H1 (cell line): Measurements from ENCODE around the gene TMPRSS15. TPM values are rescaled to one million over a fixed set of nuclear protein-coding genes. Genes with fewer than 3 reads are reported as not detected.

Experiments used
- CTCF ChIA-PET: fragments of 300-600 bp; sonication (Branson Sonifier 250); formaldehyde crosslinking; loops from one replicate; lab custom pipeline; 2021; ENCODE audit not compliant: partially characterized antibody; lab: Charles Lee
- POLR2A ChIA-PET: fragments of 300-600 bp; sonication (Branson Sonifier 250); formaldehyde crosslinking; loops from one replicate; lab custom pipeline; 2021; ENCODE audit warnings: inconsistent platforms; ENCODE audit not compliant: partially characterized antibody; lab: Charles Lee
- DNase-seq, 2 experiments: peaks; one replicate each; pipeline versions ENCODE4 v3.0.0 to v3.0.0-alpha.2; 2010 to 2022; ENCODE audit warnings: low spot score in 2 of 2, low read depth in 1 of 2, mixed read lengths in 1 of 2
- FAIRE-seq: peaks from 2 replicates; lab custom pipeline; 2011; peaks lifted over from hg19 to GRCh38; lab: Jason Lieb, UNC
- H2AFZ ChIP-seq: 2 replicates; pipeline ENCODE4 v1.8.1; 2012; ENCODE audit warnings: low read length, inconsistent platforms
- H2AK5ac ChIP-seq: 2 replicates; pipeline ENCODE4 v1.6.1; 2013; ENCODE audit warnings: low read depth, low read length
- H2BK120ac ChIP-seq: replicated peaks from 2 replicates; pipeline ENCODE3; 2013; ENCODE audit warnings: low read depth, low read length, inconsistent platforms
- H2BK12ac ChIP-seq: 2 replicates; pipeline ENCODE4 v1.6.1; 2013; ENCODE audit warnings: low read depth, low read length
- H2BK15ac ChIP-seq: 2 replicates; pipeline ENCODE4 v1.6.1; 2013; ENCODE audit warnings: low read length
- H2BK20ac ChIP-seq: 2 replicates; pipeline ENCODE4 v1.6.1; 2013; ENCODE audit warnings: low read length
- H2BK5ac ChIP-seq: 2 replicates; pipeline ENCODE4 v1.6.1; 2013; ENCODE audit warnings: low read depth, low read length
- H3K14ac ChIP-seq: 2 replicates; pipeline ENCODE4 v1.6.1; 2013; ENCODE audit warnings: inconsistent platforms; ENCODE audit not compliant: insufficient read length
- H3K18ac ChIP-seq: 2 replicates; pipeline ENCODE4 v1.6.1; 2013; ENCODE audit warnings: low read length; ENCODE audit errors: extremely low read depth
- H3K23ac ChIP-seq: 2 replicates; pipeline ENCODE4 v1.6.1; 2013; ENCODE audit warnings: inconsistent platforms; ENCODE audit not compliant: insufficient read length
- H3K23me2 ChIP-seq: 2 replicates; pipeline ENCODE4 v1.6.1; 2013; ENCODE audit warnings: low read depth, low read length
- H3K27ac ChIP-seq: 2 replicates; pipeline ENCODE4 v1.6.1; 2011; ENCODE audit warnings: low read depth, low read length, inconsistent platforms
- H3K27me3 ChIP-seq, 4 experiments: replicated peaks in 1 of 4; 1 replicate in 1 of 4; 2 replicates in 3 of 4; pipeline versions ENCODE4 v1.6.1 to v1.8.1; 2011 to 2013; ENCODE audit warnings: low read length in 3 of 4, mild to moderate bottlenecking in 3 of 4, inconsistent platforms in 2 of 4, mixed read lengths in 2 of 4, moderate library complexity in 1 of 4; ENCODE audit not compliant: control insufficient read depth in 3 of 4, insufficient read depth in 3 of 4; ENCODE audit errors: extremely low read depth in 1 of 4
- H3K36me3 ChIP-seq, 4 experiments: 2 replicates each; pipeline versions ENCODE4 v1.6.1 to v1.8.1; 2011 to 2013; ENCODE audit warnings: mild to moderate bottlenecking in 4 of 4, low read length in 3 of 4, moderate library complexity in 2 of 4, control low read depth in 1 of 4, inconsistent platforms in 1 of 4; ENCODE audit not compliant: insufficient read depth in 4 of 4, control insufficient read depth in 2 of 4
- H3K4ac ChIP-seq: replicated peaks from 2 replicates; pipeline ENCODE3; 2013; ENCODE audit warnings: low read length, low read depth, mixed read lengths, inconsistent platforms; ENCODE audit not compliant: insufficient read length
- H3K4me1 ChIP-seq, 4 experiments: replicated peaks in 1 of 4; 1 replicate in 1 of 4; 2 replicates in 3 of 4; pipeline versions ENCODE4 v1.6.1 to v1.8.1; 2011 to 2013; ENCODE audit warnings: low read length in 3 of 4, inconsistent platforms in 2 of 4, mixed read lengths in 1 of 4; ENCODE audit not compliant: insufficient read depth in 4 of 4, control insufficient read depth in 3 of 4
- H3K4me2 ChIP-seq, 2 experiments: 2 replicates each; pipeline versions ENCODE4 v1.6.1 to v1.8.1; 2011 to 2013; ENCODE audit warnings: low read depth in 2 of 2, low read length in 2 of 2, control low read depth in 1 of 2, inconsistent platforms in 1 of 2, mild to moderate bottlenecking in 1 of 2; ENCODE audit not compliant: insufficient read depth in 1 of 2
- H3K4me3 ChIP-seq, 4 experiments: fragments of 200-600, 300-600 bp in 1 of 4; sonication (generic), shearing (Covaris generic), sonication (Bioruptor Twin) in 1 of 4; 2 replicates each; pipeline versions ENCODE4 v1.5.1 to v1.8.1; 2011 to 2016; ENCODE audit warnings: low read length in 4 of 4, low read depth in 3 of 4, control low read depth in 2 of 4, inconsistent platforms in 2 of 4, mild to moderate bottlenecking in 2 of 4, mixed read lengths in 1 of 4, moderate library complexity in 1 of 4; ENCODE audit not compliant: insufficient read depth in 2 of 4; ENCODE audit errors: extremely low read depth in 1 of 4
- H3K56ac ChIP-seq: replicated peaks from 2 replicates; pipeline ENCODE3; 2013; ENCODE audit warnings: low read depth, mild to moderate bottlenecking, mixed read lengths, low read length, inconsistent platforms; ENCODE audit not compliant: insufficient read length
- H3K79me1 ChIP-seq: 2 replicates; pipeline ENCODE4 v1.6.1; 2013; ENCODE audit warnings: low read depth, low read length, control low read depth
- H3K79me2 ChIP-seq, 2 experiments: 2 replicates each; pipeline versions ENCODE4 v1.6.1 to v1.8.1; 2012 to 2013; ENCODE audit warnings: low read length in 2 of 2, mild to moderate bottlenecking in 2 of 2, inconsistent platforms in 1 of 2; ENCODE audit not compliant: insufficient read depth in 2 of 2, control insufficient read depth in 1 of 2
- H3K9ac ChIP-seq, 4 experiments: replicated peaks in 1 of 4; 1 replicate in 1 of 4; 2 replicates in 3 of 4; pipeline versions ENCODE4 v1.6.1 to v1.8.1; 2011 to 2013; ENCODE audit warnings: low read depth in 3 of 4, low read length in 3 of 4, control low read depth in 2 of 4, mild to moderate bottlenecking in 2 of 4, moderate library complexity in 2 of 4, inconsistent platforms in 1 of 4; ENCODE audit errors: extremely low read depth in 1 of 4
- H3K9me3 ChIP-seq, 2 experiments: 2 replicates each; pipeline versions ENCODE4 v1.6.1 to v1.8.1; 2012 to 2013; ENCODE audit warnings: mild to moderate bottlenecking in 2 of 2, moderate library complexity in 2 of 2, control low read depth in 1 of 2, inconsistent platforms in 1 of 2, low read depth in 1 of 2, low read length in 1 of 2, mixed read lengths in 1 of 2; ENCODE audit not compliant: insufficient read depth in 2 of 2
- H4K20me1 ChIP-seq, 2 experiments: replicated peaks in 1 of 2; 2 replicates each; pipeline versions ENCODE3 to v1.8.1; 2011 to 2013; ENCODE audit warnings: inconsistent platforms in 2 of 2, low read length in 2 of 2, mild to moderate bottlenecking in 1 of 2; ENCODE audit not compliant: insufficient read depth in 2 of 2, control insufficient read depth in 1 of 2
- H4K5ac ChIP-seq: 2 replicates; pipeline ENCODE4 v1.6.1; 2013; ENCODE audit warnings: low read length, low read depth, mixed read lengths, inconsistent platforms; ENCODE audit not compliant: insufficient read length
- H4K8ac ChIP-seq: 2 replicates; pipeline ENCODE4 v1.8.0; 2013; ENCODE audit warnings: mild to moderate bottlenecking, moderate library complexity, low read length, inconsistent platforms; ENCODE audit not compliant: insufficient read depth; ENCODE audit errors: extremely low read depth
- H4K91ac ChIP-seq: replicated peaks from 2 replicates; pipeline ENCODE3; 2013; ENCODE audit warnings: low read length, mixed read lengths, inconsistent platforms; ENCODE audit not compliant: insufficient read length
- ATF2 ChIP-seq: IDR thresholded peaks from 2 replicates; pipeline ENCODE4 v1.6.1; 2012; ENCODE audit warnings: low read length, inconsistent platforms
- BCL11A ChIP-seq, 2 experiments: IDR thresholded peaks; one replicate each; pipeline ENCODE4 v1.6.1; 2011; ENCODE audit warnings: low read depth in 2 of 2, low read length in 2 of 2, mild to moderate bottlenecking in 2 of 2
- CHD1 ChIP-seq: IDR thresholded peaks from 2 replicates; pipeline ENCODE4 v1.6.1; 2012; ENCODE audit warnings: low read depth, low read length, improper control_type of control experiment
- CHD2 ChIP-seq: IDR thresholded peaks from 2 replicates; pipeline ENCODE4 v1.6.1; 2012; ENCODE audit warnings: low read length, improper control_type of control experiment
- GABPA ChIP-seq: IDR thresholded peaks from 2 replicates; pipeline ENCODE4 v1.6.1; 2011; ENCODE audit warnings: mild to moderate bottlenecking, low read length, moderate library complexity, borderline replicate concordance; ENCODE audit not compliant: insufficient read depth
- NRF1 ChIP-seq: IDR thresholded peaks from 2 replicates; pipeline ENCODE4 v1.6.1; 2011; ENCODE audit warnings: mild to moderate bottlenecking, low read depth, low read length, improper control_type of control experiment
- SP1 ChIP-seq: IDR thresholded peaks from 2 replicates; pipeline ENCODE4 v1.6.1; 2011; ENCODE audit warnings: low read depth, low read length
- SP2 ChIP-seq: IDR thresholded peaks from 2 replicates; pipeline ENCODE4 v1.6.1; 2012; ENCODE audit warnings: mild to moderate bottlenecking, low read length, inconsistent platforms
- SUZ12 ChIP-seq: fragments of 200-600 bp; sonication (generic); IDR thresholded peaks from 2 replicates; pipeline ENCODE4 v1.6.1; 2012; ENCODE audit warnings: mild to moderate bottlenecking, inconsistent platforms, low read length, moderate library complexity, mixed read lengths
- TBP ChIP-seq: IDR thresholded peaks from 2 replicates; pipeline ENCODE4 v1.6.1; 2011; ENCODE audit warnings: low read depth, low read length, improper control_type of control experiment
- TCF12 ChIP-seq: IDR thresholded peaks from 2 replicates; pipeline ENCODE4 v1.6.1; 2011; ENCODE audit warnings: low read depth, mild to moderate bottlenecking, low read length
- TEAD4 ChIP-seq: IDR thresholded peaks from 2 replicates; pipeline ENCODE4 v1.6.1; 2012; ENCODE audit warnings: low read depth, low read length, inconsistent platforms, mixed read lengths
- YY1 ChIP-seq: IDR thresholded peaks from 2 replicates; pipeline ENCODE4 v1.6.1; 2011; ENCODE audit warnings: low read depth, mild to moderate bottlenecking, low read length
- WGBS, 2 experiments: shearing (Covaris generic) in 1 of 2; methylation state at CpG; one replicate each; pipeline versions ENCODE4 v1.1.6 to v1.1.7; 2013 to 2015; ENCODE audit warnings: low lambda C conversion rate in 2 of 2, mixed read lengths in 2 of 2, inconsistent platforms in 1 of 2, low coverage in 1 of 2, missing lambda C conversion rate in 1 of 2; ENCODE audit not compliant: insufficient replicate concordance in 2 of 2, insufficient coverage in 1 of 2, insufficient read length in 1 of 2; ENCODE audit errors: extremely low coverage in 1 of 2, missing lambda C conversion rate in 1 of 2; 5-methylcytosine and 5-hydroxymethylcytosine counted together
- polyA plus RNA-seq, 7 experiments: library from polyadenylated mRNA; depleted of rRNA in 3 of 7; stranded (reverse) in 5 of 7; unstranded in 2 of 7; fragments of >200 nt in 5 of 7; fragments of 200-250 nt in 2 of 7; gene quantifications; 1 replicate in 5 of 7; 2 replicates in 1 of 7; 4 replicates in 1 of 7; pipeline versions ENCODE4 v1.2.1 to v1.2.3, GENCODE V29; 2011 to 2013; ENCODE audit warnings: missing spikeins in 2 of 7, mixed read lengths in 2 of 7
- total RNA-seq: library from RNA; stranded (reverse); fragmentation: NEBNext Ultra II Directional; extraction: Animal tissue kit (Norgen Biotek cat#: 25700); gene quantifications from 2 replicates; pipeline ENCODE4 v1.2.1, GENCODE V29; 2021

The TMPRSS15 gene
- total and polyA plus RNA-seq, 2 of the 8 experiments (the other 6 are each of a cell fraction or from before 2014, with no cell fraction given) = not detected

GRCh38 chr21:18267496-18267895 lies 136.1 kb downstream of the TMPRSS15 start:
- H3K18ac ChIP-seq = no peak overlapping the region
- no peak overlapping the region for H3K27ac ChIP-seq
- H3K9ac ChIP-seq = no peak overlapping the region
- H3K56ac ChIP-seq = no peak overlapping the region
- no peaks in the 10 kb centered on the region for H3K9me3 ChIP-seq
- no peaks in the 10 kb centered on the region for H3K36me3 ChIP-seq
- DNase-seq (no peak), FAIRE-seq (no peak)
- H2BK20ac ChIP-seq = no peak overlapping the region
- no peak overlapping the region for H2BK15ac ChIP-seq
- H3K14ac ChIP-seq = no peak overlapping the region
- no peak overlapping the region for H3K4me2 ChIP-seq
- no peaks in the 10 kb centered on the region for H3K23me2 ChIP-seq
- H3K79me1 ChIP-seq = no peaks in the 10 kb centered on the region
- H3K23ac ChIP-seq = no peak overlapping the region
- WGBS, 2 experiments = 90% methylated on average over 1 of the region's 1 CpG; no CpG with 5 or more reads in 1 of the 2 experiments
- no peak overlapping the region for H2BK12ac ChIP-seq
- no peaks in the 10 kb centered on the region for H4K20me1 ChIP-seq
- H4K91ac ChIP-seq = no peak overlapping the region
- H2AK5ac ChIP-seq = no peak overlapping the region
- H3K4ac ChIP-seq = no peak overlapping the region
- CTCF ChIA-PET = interaction anchor here (0.7 to 2.1 kb wide), 2 partner anchors 18 to 29 kb away, joined by 3 to 9 read pairs; no protein-coding TSS in a partner anchor
- H3K27me3 ChIP-seq = no peaks in the 10 kb centered on the region
- no peak overlapping the region for H4K8ac ChIP-seq
- POLR2A ChIA-PET = no interaction called here
- H4K5ac ChIP-seq = no peak overlapping the region
- H3K79me2 ChIP-seq = no peaks in the 10 kb centered on the region
- TF ChIP-seq SP2 (no peak), YY1 (no peak), BCL11A (IDR thresholded peaks at IDR 0.05; ENCODE audit: low read depth in 2 of 2, low read length in 2 of 2) (no peak), GABPA (no peak), ATF2 (no peak), CHD1 (no peak), TEAD4 (no peak), NRF1 (no peak), TCF12 (no peak), CHD2 (no peak), TBP (no peak), SUZ12 (no peak), SP1 (no peak)
- H2BK120ac ChIP-seq = no peak overlapping the region
- no peak overlapping the region for H2AFZ ChIP-seq
- no peak overlapping the region for H3K4me3 ChIP-seq
- H2BK5ac ChIP-seq = no peak overlapping the region
- no peaks in the 10 kb centered on the region for H3K4me1 ChIP-seq
